ENCODE results near the gene ZKSCAN4. TPM values are rescaled to one million over a fixed set of nuclear protein-coding genes. Genes with fewer than 3 reads are reported as not detected.

ZKSCAN4 gene
- total RNA-seq, 4 donors from 2014 or later, result 1.7 to 5.4 (median 4.4) TPM

- no peak for DNase-seq (ENCODE audit: extremely low spot score)
- Histone ChIP-seq H3K36me3 (no peaks in the 10 kb centered on the region), H3K27me3 (peaks cover 0 to 80% (median 44%) of the 10 kb centered on the region in 4 donors), H3K4me3 (no peak overlapping the region), H3K27ac (replicated peaks in 1 of 4) (no peak overlapping the region), H3K9me3 (peaks cover 0 to 17% (median 10%) of the 10 kb centered on the region in 4 donors), H3K4me1 (peaks cover 5 to 15% (median 11%) of the 10 kb centered on the region in 4 donors)
- 71% methylated on average over 1 of the region's 1 CpG for WGBS
- intact Hi-C loops (cut with DNase I), result no loop called here
- TF ChIP-seq EP300 (IDR thresholded peaks at IDR 0.05) (no peak), POLR2A (IDR thresholded peaks at IDR 0.05; ENCODE audit: low read depth) (no peak), CTCF (IDR thresholded peaks at IDR 0.05) (no peak), POLR2AphosphoS5 (IDR thresholded peaks at IDR 0.05) (no peak)
Observed at GRCh38 chr6:28205879-28206278, 46.2 kb downstream of the ZKSCAN4 start.

- Histone ChIP-seq H3K9me3 (peaks cover 0 to 17% (median 12%) of the 10 kb centered on the region in 4 donors), H3K27ac (replicated peaks in 1 of 4) (no peak overlapping the region), H3K4me1 (peaks cover 4 to 12% (median 10%) of the 10 kb centered on the region in 4 donors), H3K27me3 (peaks cover 0 to 71% (median 19%) of the 10 kb centered on the region in 4 donors), H3K4me3 (no peak overlapping the region), H3K36me3 (no peaks in the 10 kb centered on the region)
- no peak for DNase-seq (ENCODE audit: extremely low spot score)
- TF ChIP-seq POLR2A (IDR thresholded peaks at IDR 0.05; ENCODE audit: low read depth), result no peak
- TF ChIP-seq POLR2AphosphoS5 (IDR thresholded peaks at IDR 0.05), result no peak
- TF ChIP-seq EP300 (IDR thresholded peaks at IDR 0.05), result no peak
- no peak for TF ChIP-seq CTCF (IDR thresholded peaks at IDR 0.05)
- WGBS, result 36% methylated on average over 4 of the region's 4 CpGs
- intact Hi-C loops (cut with DNase I), result no loop called here
Observed at GRCh38 chr6:28203201-28203600, 48.9 kb downstream of the ZKSCAN4 start.

- no peak for DNase-seq (ENCODE audit: extremely low spot score)
- Histone ChIP-seq H3K4me1 (no peaks in the 10 kb centered on the region), H3K4me3 (no peak overlapping the region), H3K36me3 (no peaks in the 10 kb centered on the region), H3K9me3 (peaks cover 0 to 33% (median 6%) of the 10 kb centered on the region in 4 donors), H3K27me3 (peaks cover 0 to 47% (median under 1%) of the 10 kb centered on the region in 4 donors), H3K27ac (replicated peaks in 1 of 4) (no peak overlapping the region)
- intact Hi-C loops (cut with DNase I), result no loop called here
- TF ChIP-seq CTCF (IDR thresholded peaks at IDR 0.05) (no peak), EP300 (IDR thresholded peaks at IDR 0.05) (no peak), POLR2A (IDR thresholded peaks at IDR 0.05; ENCODE audit: low read depth) (no peak), POLR2AphosphoS5 (IDR thresholded peaks at IDR 0.05) (no peak)
- 53% methylated on average over 1 of the region's 1 CpG for whole genome bisulfite sequencing
Observed at GRCh38 chr6:28200020-28200419, 52.0 kb downstream of the ZKSCAN4 start.

Other genes starting within 250 kb of the ZKSCAN4 start
- 1 to 10 TPM in 1 of 4 donors, under 1 TPM in 3; 0.40 to 1.1 (median 0.66) TPM for gene ZNF165, start 171.7 kb downstream of the ZKSCAN4 start, total RNA-seq
- gene ZSCAN16, start 127.7 kb downstream of the ZKSCAN4 start, total RNA-seq, result 1 to 10 TPM; 2.9 to 7.4 (median 3.4) TPM
- gene ZKSCAN8, start 110.4 kb downstream of the ZKSCAN4 start, total RNA-seq, result 10 to 100 TPM; 18.7 to 21.7 (median 20.8) TPM
- 10 to 100 TPM; 11.4 to 15.4 (median 12.0) TPM for gene ZSCAN9, start 27.0 kb downstream of the ZKSCAN4 start, total RNA-seq
- 1 to 10 TPM; 2.8 to 6.7 (median 4.7) TPM for gene NKAPL, start 7.0 kb upstream of the ZKSCAN4 start, total RNA-seq
- 10 to 100 TPM; 15.1 to 28.2 (median 24.1) TPM for gene ZSCAN26, start 14.9 kb upstream of the ZKSCAN4 start, total RNA-seq
- 1 to 10 TPM; 5.8 to 8.7 (median 7.1) TPM for gene PGBD1, start 29.3 kb upstream of the ZKSCAN4 start, total RNA-seq
- 10 to 100 TPM; 13.1 to 39.1 (median 24.1) TPM for gene ZSCAN31, start 83.9 kb upstream of the ZKSCAN4 start, total RNA-seq
- gene ZKSCAN3, start 97.7 kb upstream of the ZKSCAN4 start, total RNA-seq, result 10 to 100 TPM in 1 of 4 donors, 1 to 10 TPM in 3; 2.8 to 10.4 (median 6.4) TPM
- 1 to 10 TPM; 4.0 to 5.7 (median 4.6) TPM for gene ZSCAN12, start 147.5 kb upstream of the ZKSCAN4 start, total RNA-seq
- gene ZSCAN23, start 191.2 kb upstream of the ZKSCAN4 start, total RNA-seq, result 1 to 10 TPM; 1.0 to 2.9 (median 2.1) TPM